Breast epithelium (tissue), 4 donors: ENCODE measurements around the gene PRSS33. TPM values are rescaled to one million over a fixed set of nuclear protein-coding genes. Genes with fewer than 3 reads are reported as not detected.

Experiments used
- DNase-seq, 2 donors: peaks; one replicate each; pipeline ENCODE4 v3.0.0-alpha.2; 2019; ENCODE audit warnings: low spot score in 2 of 2
- H3K27ac ChIP-seq, 2 donors: fragments of 200-600 bp; sonication (generic) in 1 of 2; one replicate each; pipeline ENCODE4 v1.5.1; 2016 to 2019; ENCODE audit warnings: mild to moderate bottlenecking in 1 of 2
- H3K27me3 ChIP-seq, 2 donors: fragments of 200-600 bp; sonication (generic) in 1 of 2; one replicate each; pipeline versions ENCODE4 v1.5.1 to v1.6.0; 2017 to 2019; ENCODE audit warnings: control low read depth in 1 of 2, mild to moderate bottlenecking in 1 of 2
- H3K36me3 ChIP-seq: fragments of 200-600 bp; one replicate; pipeline ENCODE4 v1.5.1; 2019
- H3K4me1 ChIP-seq, 2 donors: fragments of 200-600 bp; sonication (generic); one replicate each; pipeline ENCODE4 v1.5.1; 2016 to 2019; ENCODE audit warnings: control low read depth in 1 of 2
- H3K4me3 ChIP-seq, 3 donors: fragments of 200-600 bp; sonication (generic); 1 replicate in 2 of 3; 2 replicates in 1 of 3; pipeline ENCODE4 v1.5.1; 2016 to 2019; ENCODE audit warnings: mild to moderate bottlenecking in 3 of 3, moderate library complexity in 2 of 3
- H3K9me3 ChIP-seq, 2 donors: fragments of 200-600 bp; sonication (generic) in 1 of 2; one replicate each; pipeline ENCODE4 v1.5.1; 2016 to 2019; ENCODE audit warnings: control low read depth in 1 of 2
- CTCF ChIP-seq, 3 donors: fragments of 450-650 bp; IDR thresholded peaks; one replicate each; pipeline ENCODE4 v1.5.1; 2016 to 2017; ENCODE audit warnings: antibody characterized with exemption in 3 of 3, mild to moderate bottlenecking in 3 of 3, moderate library complexity in 3 of 3
- POLR2A ChIP-seq: fragments of 450-650 bp; IDR thresholded peaks from one replicate; pipeline ENCODE4 v1.6.1; 2016; ENCODE audit warnings: antibody characterized with exemption, mild to moderate bottlenecking, moderate library complexity
- POLR2AphosphoS5 ChIP-seq, 3 donors: sonication (generic); formaldehyde crosslinking; IDR thresholded peaks; one replicate each; pipeline ENCODE4 v1.6.1; 2017; ENCODE audit warnings: antibody characterized with exemption in 3 of 3
- intact Hi-C: fragments of 100-400 bp; cut with DNase I; formaldehyde crosslinking; loops from one replicate; pipeline ENCODE4 v1.15.1; 2023; ENCODE audit warnings: low total_unique reads
- total RNA-seq, 3 donors: library from RNA; depleted of rRNA; stranded (reverse); fragments of >200 nt; gene quantifications; one replicate each; pipeline ENCODE4 v1.1.0, GENCODE V29; 2016

PRSS33 gene
- total RNA-seq, 3 donors from 2014 or later, result not detected

GRCh38 chr16:2749476-2749875 lies 37.9 kb downstream of the PRSS33 start:
- TF ChIP-seq CTCF (IDR thresholded peaks at IDR 0.05) (no peak), POLR2AphosphoS5 (IDR thresholded peaks at IDR 0.05) (no peak), POLR2A (no peak)
- no peaks in the 10 kb centered on the region for H3K36me3 ChIP-seq
- no peak overlapping the region for H3K4me3 ChIP-seq
- intact Hi-C loops, result no loop called here
- H3K27me3 ChIP-seq, result no peaks in the 10 kb centered on the region
- H3K9me3 ChIP-seq, result no peaks in the 10 kb centered on the region
- DNase-seq, result no peak
- H3K4me1 ChIP-seq, result peaks cover under 1 to 8% of the 10 kb centered on the region in 2 donors
- H3K27ac ChIP-seq, result no peak overlapping the region

GRCh38 chr16:2748757-2749455 lies 38.5 kb downstream of the PRSS33 start:
- intact Hi-C loops, result no loop called here
- no peaks in the 10 kb centered on the region for H3K27me3 ChIP-seq
- H3K4me3 ChIP-seq, result no peak overlapping the region
- no peak for DNase-seq
- TF ChIP-seq POLR2A, result no peak
- no peak for TF ChIP-seq CTCF (IDR thresholded peaks at IDR 0.05)
- TF ChIP-seq POLR2AphosphoS5 (IDR thresholded peaks at IDR 0.05), result no peak
- peaks cover 0 to 6% of the 10 kb centered on the region in 2 donors for H3K4me1 ChIP-seq
- no peaks in the 10 kb centered on the region for H3K36me3 ChIP-seq
- H3K27ac ChIP-seq, result no peak overlapping the region
- H3K9me3 ChIP-seq, result no peaks in the 10 kb centered on the region

GRCh38 chr16:2745961-2746360 lies 41.4 kb downstream of the PRSS33 start:
- H3K36me3 ChIP-seq, result no peaks in the 10 kb centered on the region
- TF ChIP-seq CTCF (IDR thresholded peaks at IDR 0.05) (no peak), POLR2AphosphoS5 (IDR thresholded peaks at IDR 0.05) (no peak), POLR2A (no peak)
- no peak for DNase-seq
- H3K27me3 ChIP-seq, result no peaks in the 10 kb centered on the region
- H3K9me3 ChIP-seq, result no peaks in the 10 kb centered on the region
- H3K27ac ChIP-seq, result no peak overlapping the region
- no peaks in the 10 kb centered on the region for H3K4me1 ChIP-seq
- H3K4me3 ChIP-seq, result no peak overlapping the region
- intact Hi-C loops, result no loop called here

- no peaks in the 10 kb centered on the region for H3K9me3 ChIP-seq
- H3K4me3 ChIP-seq, result no peak overlapping the region
- no peaks in the 10 kb centered on the region for H3K27me3 ChIP-seq
- intact Hi-C loops, result no loop called here
- H3K4me1 ChIP-seq, result no peaks in the 10 kb centered on the region
- H3K36me3 ChIP-seq, result no peaks in the 10 kb centered on the region
- TF ChIP-seq CTCF (IDR thresholded peaks at IDR 0.05) (no peak), POLR2AphosphoS5 (IDR thresholded peaks at IDR 0.05) (no peak)
- no peak for DNase-seq
- H3K27ac ChIP-seq, result no peak overlapping the region
Observed at GRCh38 chr16:2745116-2745890, 42.1 kb downstream of the PRSS33 start.

- Histone ChIP-seq H3K9me3 (no peaks in the 10 kb centered on the region), H3K27me3 (no peaks in the 10 kb centered on the region), H3K36me3 (no peaks in the 10 kb centered on the region), H3K27ac (no peak overlapping the region), H3K4me3 (no peak overlapping the region), H3K4me1 (no peaks in the 10 kb centered on the region)
- no peak for DNase-seq
- intact Hi-C loops, result no loop called here
- no peak for TF ChIP-seq CTCF (IDR thresholded peaks at IDR 0.05)
- TF ChIP-seq POLR2A, result no peak
- no peak for TF ChIP-seq POLR2AphosphoS5 (IDR thresholded peaks at IDR 0.05)
Observed at GRCh38 chr16:2744711-2745110, 42.6 kb downstream of the PRSS33 start.
